CD4-positive, alpha-beta T cell treated with Interleukin-6 at 100 ng/mL for 8 hours (primary cell): ENCODE results near the gene LIPA.
A peak's percentile ranks its signal among the peaks of the same experiment; 100 is the strongest.
"Not testable (repeated sequence)": the region's sequence is repeated elsewhere in the genome, so short reads cannot be mapped to it uniquely, and the experiment has no call there.

Experiments
- DNase-seq: peaks from one replicate; pipeline ENCODE4 v3.0.0-alpha.2; 2020; ENCODE audit warnings: mixed read lengths, low spot score

LIPA gene

GRCh38 chr10:89251409-89252224 is at the start of gene LIPA:
Gene LIPA (minus strand): TSS chr10:89251775. CDS start chr10:89247648, 4,127 bp downstream.
- peak; percentile 99 for DNase-seq

- peak; percentile 9 for DNase-seq
Observed at GRCh38 chr10:89301232-89301631, 49.7 kb upstream of the LIPA start.

- DNase-seq: no peak
Observed at GRCh38 chr10:89299031-89299430, 47.5 kb upstream of the LIPA start.

GRCh38 chr10:89297791-89298190 is 46.2 kb upstream of the LIPA start:
- DNase-seq: no peak

DNA sequence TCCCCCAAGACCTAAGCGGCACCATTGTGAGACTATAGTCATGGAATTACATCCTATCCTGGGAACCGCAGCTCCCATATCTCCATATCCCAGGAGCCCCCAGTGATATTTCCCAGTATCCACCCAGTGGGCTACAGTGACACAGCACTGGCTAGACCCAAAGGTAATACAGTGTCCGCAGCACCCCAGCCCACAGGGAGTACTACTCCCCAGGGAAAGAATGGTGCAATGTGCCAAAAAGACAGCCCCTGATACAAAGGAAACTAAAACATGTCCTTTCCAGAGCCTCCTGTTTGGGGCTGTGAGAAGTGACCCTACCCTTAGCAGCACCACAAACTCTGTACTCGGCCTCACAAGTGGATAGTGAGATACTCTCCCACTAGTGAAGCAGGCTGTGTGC is 45.8 kb upstream of the LIPA start:
- DNase-seq: no peak

GRCh38 chr10:89296220-89296648 is 44.7 kb upstream of the LIPA start:
- DNase-seq: no peak

- DNase-seq: no peak
Observed at GRCh38 chr10:89295597-89295996, 44.0 kb upstream of the LIPA start.

- no peak for DNase-seq
Observed at GRCh38 chr10:89294721-89295239, 43.2 kb upstream of the LIPA start.

GRCh38 chr10:89285303-89285702 is 33.7 kb upstream of the LIPA start:
- not testable (repeated sequence) for DNase-seq

- not testable (repeated sequence) for DNase-seq
Observed at GRCh38 chr10:89284711-89285110, 33.1 kb upstream of the LIPA start.

GRCh38 chr10:89283936-89284475 is 32.4 kb upstream of the LIPA start:
- no peak for DNase-seq

- DNase-seq: no peak
Observed at GRCh38 chr10:89283025-89283935, 31.7 kb upstream of the LIPA start.

DNA sequence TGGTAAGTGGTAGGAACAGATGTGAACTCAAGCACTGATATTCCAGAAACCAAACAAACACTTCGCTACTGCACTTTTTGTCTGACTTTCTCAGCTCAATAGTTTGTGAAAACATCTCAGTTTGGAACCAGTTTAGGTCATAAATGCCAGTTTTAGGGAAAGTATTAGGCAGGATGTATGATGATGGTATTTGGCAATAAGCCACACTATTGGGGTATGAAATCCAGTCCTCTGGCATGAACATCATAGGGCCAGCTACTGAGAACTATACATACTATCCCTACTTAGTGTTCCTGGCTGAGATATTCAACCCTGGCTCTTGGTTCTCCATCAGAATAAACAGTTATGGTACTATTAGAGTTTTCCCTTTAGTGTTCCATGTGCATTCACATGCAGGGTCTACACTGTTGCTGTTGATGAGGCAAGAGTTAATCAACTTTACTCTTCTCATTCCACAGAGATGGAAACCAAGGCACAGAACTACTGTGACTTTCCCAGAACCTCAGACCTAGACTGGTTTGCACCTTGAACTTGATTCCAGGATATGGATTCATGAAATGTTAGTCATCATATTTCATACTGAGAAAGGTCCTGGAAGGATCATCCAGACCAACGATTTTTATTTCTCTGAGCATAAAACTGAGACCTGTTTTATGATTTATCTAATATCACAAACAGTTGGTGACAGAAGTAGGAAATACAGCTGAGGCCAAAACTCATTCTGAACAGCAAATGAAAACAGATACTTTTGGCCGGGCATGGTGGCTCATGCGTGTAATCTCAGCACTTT is 30.2 kb upstream of the LIPA start:
- no peak for DNase-seq

- DNase-seq: no peak
Observed at GRCh38 chr10:89280508-89280907, 28.9 kb upstream of the LIPA start.

DNA sequence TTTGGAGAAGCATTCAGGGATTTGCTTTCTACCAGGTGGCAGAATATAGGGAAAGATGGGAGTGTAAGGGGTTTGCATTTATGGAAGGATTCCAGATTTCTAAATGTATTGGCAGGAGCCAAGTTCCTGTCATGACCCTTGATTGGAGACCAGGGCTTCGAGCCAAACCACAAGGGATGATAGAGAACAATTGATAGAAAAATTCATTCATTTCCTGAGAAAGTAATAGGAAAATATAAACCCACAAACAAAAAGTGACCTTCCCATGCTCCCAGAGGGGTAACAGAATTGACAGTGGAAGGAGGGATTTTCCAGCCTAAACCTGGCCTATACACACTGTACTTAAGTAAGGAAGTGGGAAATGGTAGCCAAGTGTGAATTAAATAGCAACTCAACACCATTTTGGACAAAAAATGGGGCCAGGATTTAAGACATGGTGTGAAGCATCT is 27.9 kb upstream of the LIPA start:
- DNase-seq: no peak

DNA sequence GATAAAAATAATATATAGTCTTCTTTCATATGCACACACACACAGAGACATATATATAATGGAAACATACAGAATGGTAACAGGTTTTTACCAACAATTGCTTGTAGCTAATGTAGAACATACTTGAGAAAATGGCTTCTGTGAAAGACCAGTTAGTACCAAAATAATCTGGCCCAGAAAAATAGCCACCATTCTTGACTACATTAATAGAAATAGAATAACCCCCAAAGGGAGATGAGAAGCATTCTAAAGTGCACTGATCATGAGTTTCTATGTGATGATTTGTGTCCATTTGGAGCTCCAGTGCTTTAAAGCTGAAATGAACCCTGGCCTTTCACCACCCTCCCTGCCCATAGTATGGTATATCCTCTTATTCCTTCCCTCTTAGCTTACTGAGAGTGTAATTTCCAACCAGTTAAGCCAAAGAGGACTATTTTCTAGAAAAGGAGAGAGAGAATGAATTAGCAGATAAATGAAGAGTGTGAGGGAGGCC is 27.4 kb upstream of the LIPA start:
- DNase-seq: no peak

DNA sequence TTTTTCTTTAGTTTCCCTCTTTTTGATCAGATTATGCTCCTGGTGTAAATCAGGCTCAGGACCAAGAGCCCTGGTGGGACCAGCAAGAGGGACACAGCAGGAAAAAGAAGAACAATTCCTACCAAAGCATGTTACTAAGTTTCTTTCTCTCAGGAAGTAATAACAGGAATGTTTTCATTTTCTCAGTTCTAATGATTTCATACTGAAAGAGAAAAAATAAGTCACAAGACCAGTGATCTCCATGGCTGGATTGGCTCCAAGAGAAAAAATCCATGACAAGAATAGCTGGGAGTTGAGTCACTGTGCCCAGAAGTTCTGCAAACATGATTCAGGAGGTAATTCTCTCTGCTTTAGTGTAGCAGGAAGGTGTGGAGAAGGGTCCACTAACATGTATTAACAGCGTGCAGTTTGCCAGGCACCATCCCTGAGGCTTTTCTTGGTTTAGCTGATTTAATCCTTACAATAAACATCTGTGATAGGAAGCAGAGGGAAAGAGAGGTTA is 26.5 kb upstream of the LIPA start:
- DNase-seq: no peak

DNA sequence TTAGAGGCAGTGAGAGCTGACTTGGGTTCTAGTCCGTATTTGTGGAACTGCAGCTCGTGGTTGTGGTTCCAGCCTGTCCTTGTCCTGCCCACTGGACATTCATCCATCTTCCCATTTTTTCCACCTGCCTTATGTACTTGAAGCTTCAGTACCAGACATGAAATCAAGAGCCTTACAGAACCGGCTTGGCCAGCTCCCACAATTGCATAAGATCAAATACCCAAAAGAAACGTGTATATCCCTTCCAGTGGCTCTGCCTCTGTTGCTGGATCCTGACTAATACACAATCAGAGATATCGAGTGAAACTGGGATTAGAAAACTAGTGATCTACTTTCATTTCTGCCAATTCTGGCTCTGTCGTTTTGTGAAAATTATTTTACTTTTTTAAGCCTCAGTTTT is 23.8 kb upstream of the LIPA start:
- DNase-seq: no peak

- DNase-seq: no peak
Observed at GRCh38 chr10:89274928-89275327, 23.4 kb upstream of the LIPA start.

GRCh38 chr10:89273680-89274079 is 22.1 kb upstream of the LIPA start:
- no peak for DNase-seq

DNA sequence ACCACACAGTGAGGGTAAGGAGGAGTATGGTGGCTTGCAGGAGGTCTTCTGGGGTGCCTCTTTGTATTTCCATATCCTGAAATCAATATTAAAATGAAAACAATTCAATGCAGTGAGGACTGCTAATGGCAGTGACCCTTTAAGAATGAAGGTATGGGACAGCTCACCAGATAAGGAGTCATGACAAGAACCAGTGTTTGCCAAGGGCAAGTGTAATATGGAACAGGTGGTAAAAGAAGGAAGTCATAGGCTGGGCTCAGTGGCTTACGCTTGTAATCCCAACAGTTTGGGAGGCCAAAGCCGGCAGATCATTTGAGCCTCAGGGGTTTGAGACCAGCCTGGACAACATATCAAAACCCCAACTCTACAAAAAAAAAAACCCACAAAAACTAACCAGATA is 20.0 kb upstream of the LIPA start:
- no peak for DNase-seq
